Measurements from ENCODE around the gene XXYLT1. TPM values are rescaled to one million over a fixed set of nuclear protein-coding genes. Genes with fewer than 3 reads are reported as not detected.

XXYLT1 gene
- total RNA-seq, 1 donor from 2014 or later, result 22.3 TPM

DNA sequence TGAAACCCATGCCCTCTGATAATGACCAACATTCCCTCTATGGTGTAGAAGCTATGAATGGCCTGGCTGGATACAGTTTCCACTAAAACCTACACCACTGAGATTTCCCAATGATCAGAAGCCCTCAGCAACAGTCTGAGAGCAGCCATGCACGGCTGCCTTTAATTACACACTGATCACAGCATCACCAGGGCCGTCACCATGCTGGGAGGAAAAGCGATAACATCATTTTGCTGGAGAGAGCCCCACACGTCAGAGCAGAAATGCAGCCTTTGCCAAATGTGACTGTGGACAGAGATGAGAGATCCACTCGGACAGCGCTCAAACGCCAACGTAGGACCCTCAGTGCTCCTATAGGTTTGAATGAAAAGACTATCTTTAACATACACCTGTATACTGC, 135.0 kb downstream of the XXYLT1 start:
- TF ChIP-seq, protein P1, sequence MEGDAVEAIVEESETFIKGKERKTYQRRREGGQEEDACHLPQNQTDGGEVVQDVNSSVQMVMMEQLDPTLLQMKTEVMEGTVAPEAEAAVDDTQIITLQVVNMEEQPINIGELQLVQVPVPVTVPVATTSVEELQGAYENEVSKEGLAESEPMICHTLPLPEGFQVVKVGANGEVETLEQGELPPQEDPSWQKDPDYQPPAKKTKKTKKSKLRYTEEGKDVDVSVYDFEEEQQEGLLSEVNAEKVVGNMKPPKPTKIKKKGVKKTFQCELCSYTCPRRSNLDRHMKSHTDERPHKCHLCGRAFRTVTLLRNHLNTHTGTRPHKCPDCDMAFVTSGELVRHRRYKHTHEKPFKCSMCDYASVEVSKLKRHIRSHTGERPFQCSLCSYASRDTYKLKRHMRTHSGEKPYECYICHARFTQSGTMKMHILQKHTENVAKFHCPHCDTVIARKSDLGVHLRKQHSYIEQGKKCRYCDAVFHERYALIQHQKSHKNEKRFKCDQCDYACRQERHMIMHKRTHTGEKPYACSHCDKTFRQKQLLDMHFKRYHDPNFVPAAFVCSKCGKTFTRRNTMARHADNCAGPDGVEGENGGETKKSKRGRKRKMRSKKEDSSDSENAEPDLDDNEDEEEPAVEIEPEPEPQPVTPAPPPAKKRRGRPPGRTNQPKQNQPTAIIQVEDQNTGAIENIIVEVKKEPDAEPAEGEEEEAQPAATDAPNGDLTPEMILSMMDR (IDR thresholded peaks at IDR 0.05; ENCODE audit: partially characterized antibody, unreplicated experiment), result no peak
- H3K4me3 Mint-ChIP-seq (ENCODE audit: unreplicated experiment), result no peak overlapping the region
- H3K27ac Mint-ChIP-seq (ENCODE audit: unreplicated experiment), result no peak overlapping the region
- H3K4me1 Mint-ChIP-seq (ENCODE audit: low read depth, unreplicated experiment), result peaks cover 57% of the 10 kb centered on the region
- no peak for DNase-seq
- H3K27me3 Mint-ChIP-seq (ENCODE audit: unreplicated experiment), result peaks cover 5% of the 10 kb centered on the region
- peaks cover 7% of the 10 kb centered on the region for H3K36me3 Mint-ChIP-seq (ENCODE audit: unreplicated experiment)
- peaks cover 6% of the 10 kb centered on the region for H3K9me3 Mint-ChIP-seq (ENCODE audit: unreplicated experiment)

DNA sequence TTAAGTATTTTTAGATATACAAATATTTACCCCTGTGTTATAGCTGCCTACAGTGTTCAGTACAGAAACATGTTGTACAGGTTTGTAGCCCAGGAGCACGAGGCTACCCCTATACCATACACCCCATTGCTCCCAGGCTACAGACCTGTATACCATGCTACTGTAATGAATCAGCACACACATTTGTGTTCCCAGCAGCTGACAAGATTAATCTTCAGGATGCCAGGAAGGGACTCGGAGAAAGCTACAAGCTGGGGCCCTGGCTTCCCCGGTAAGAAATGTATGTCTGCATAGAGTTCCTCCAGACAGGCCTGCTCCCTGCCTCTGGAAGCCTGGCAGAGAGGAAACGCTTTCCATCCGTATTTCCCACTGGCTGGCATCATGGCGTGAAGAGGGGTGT, 136.5 kb downstream of the XXYLT1 start:
- Mint-ChIP-seq H3K9me3 (ENCODE audit: unreplicated experiment) (peaks cover 5% of the 10 kb centered on the region), H3K4me3 (ENCODE audit: unreplicated experiment) (no peak overlapping the region), H3K4me1 (ENCODE audit: low read depth, unreplicated experiment) (peaks cover 50% of the 10 kb centered on the region), H3K27me3 (ENCODE audit: unreplicated experiment) (peaks cover 5% of the 10 kb centered on the region), H3K27ac (ENCODE audit: unreplicated experiment) (peak overlapping the region; percentile 59), H3K36me3 (ENCODE audit: unreplicated experiment) (peaks cover 9% of the 10 kb centered on the region)
- TF ChIP-seq, protein P1 (IDR thresholded peaks at IDR 0.05; ENCODE audit: partially characterized antibody, unreplicated experiment), result no peak
- DNase-seq, result no peak

DNA sequence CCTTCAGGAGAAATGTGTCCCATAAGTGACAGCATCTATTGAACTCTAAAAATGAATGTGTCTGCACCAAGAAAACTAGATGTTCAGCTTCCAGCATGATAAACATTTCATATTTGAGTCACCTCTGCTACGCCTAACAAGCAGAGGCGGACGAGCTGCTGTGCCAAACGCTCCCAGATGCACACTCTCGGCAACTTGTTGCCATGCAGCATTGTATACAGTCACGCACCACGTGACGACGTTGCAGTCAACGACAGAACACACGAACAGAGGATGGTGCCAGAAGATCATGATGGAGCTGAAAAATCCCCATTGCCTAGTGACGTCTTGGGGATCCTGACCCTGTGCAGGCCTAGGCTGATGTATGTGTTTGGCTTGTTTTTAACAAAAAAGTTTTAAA, 137.5 kb downstream of the XXYLT1 start:
- H3K4me1 Mint-ChIP-seq (ENCODE audit: low read depth, unreplicated experiment), result peaks cover 44% of the 10 kb centered on the region
- H3K36me3 Mint-ChIP-seq (ENCODE audit: unreplicated experiment), result peaks cover 9% of the 10 kb centered on the region
- H3K27me3 Mint-ChIP-seq (ENCODE audit: unreplicated experiment), result peaks cover 5% of the 10 kb centered on the region
- TF ChIP-seq, protein P1 (IDR thresholded peaks at IDR 0.05; ENCODE audit: partially characterized antibody, unreplicated experiment), result no peak
- DNase-seq, result no peak
- no peak overlapping the region for H3K4me3 Mint-ChIP-seq (ENCODE audit: unreplicated experiment)
- peaks cover 5% of the 10 kb centered on the region for H3K9me3 Mint-ChIP-seq (ENCODE audit: unreplicated experiment)
- no peak overlapping the region for H3K27ac Mint-ChIP-seq (ENCODE audit: unreplicated experiment)

DNA sequence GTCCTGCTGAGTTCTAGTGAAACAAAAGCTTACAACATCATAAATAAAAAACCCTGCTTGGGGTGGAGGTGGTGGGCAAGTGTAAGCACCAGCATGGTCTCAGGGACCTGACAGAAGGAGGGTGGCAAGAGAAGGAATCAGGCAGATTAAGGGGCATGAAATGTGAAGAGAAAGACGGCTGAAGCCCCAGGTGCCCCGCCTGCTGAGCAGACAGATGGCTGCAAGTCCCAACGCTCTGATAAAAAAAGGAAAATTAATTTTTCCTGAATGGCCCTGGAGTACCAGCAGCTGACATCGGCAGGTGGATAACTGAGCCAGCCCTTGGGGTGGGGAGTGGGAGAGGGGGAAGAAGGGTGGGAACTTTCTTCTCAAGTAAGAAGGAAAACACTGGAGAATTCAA, 137.9 kb downstream of the XXYLT1 start:
- H3K9me3 Mint-ChIP-seq (ENCODE audit: unreplicated experiment), result peaks cover 5% of the 10 kb centered on the region
- peaks cover 5% of the 10 kb centered on the region for H3K27me3 Mint-ChIP-seq (ENCODE audit: unreplicated experiment)
- DNase-seq, result no peak
- H3K4me3 Mint-ChIP-seq (ENCODE audit: unreplicated experiment), result peak overlapping the region; percentile 47
- peaks cover 48% of the 10 kb centered on the region for H3K4me1 Mint-ChIP-seq (ENCODE audit: low read depth, unreplicated experiment)
- TF ChIP-seq, protein P1 (IDR thresholded peaks at IDR 0.05; ENCODE audit: partially characterized antibody, unreplicated experiment), result no peak
- H3K36me3 Mint-ChIP-seq (ENCODE audit: unreplicated experiment), result peaks cover 9% of the 10 kb centered on the region
- H3K27ac Mint-ChIP-seq (ENCODE audit: unreplicated experiment), result peak overlapping the region; percentile 37

DNA sequence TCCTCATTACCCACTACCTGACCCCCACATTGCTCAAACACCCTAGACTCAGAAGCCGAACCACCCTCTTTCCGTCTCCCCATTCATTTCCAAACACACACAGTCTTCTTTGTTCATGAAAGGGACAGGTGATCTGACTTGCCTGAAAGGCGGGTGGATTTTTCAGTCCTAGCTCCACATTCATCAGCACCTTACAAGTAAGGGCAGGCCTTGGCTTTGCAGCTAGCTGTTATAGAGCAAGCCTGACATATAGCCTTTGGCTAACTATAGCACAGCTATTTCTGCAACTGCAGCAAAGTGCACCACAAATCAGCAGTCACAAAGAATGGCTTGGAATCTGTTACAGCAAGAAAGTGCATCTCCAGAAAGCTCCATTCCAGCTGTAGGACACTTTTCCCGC, 139.8 kb downstream of the XXYLT1 start:
- Mint-ChIP-seq H3K4me3 (ENCODE audit: unreplicated experiment) (no peak overlapping the region), H3K27me3 (ENCODE audit: unreplicated experiment) (peaks cover 5% of the 10 kb centered on the region), H3K27ac (ENCODE audit: unreplicated experiment) (no peak overlapping the region), H3K9me3 (ENCODE audit: unreplicated experiment) (peaks cover 5% of the 10 kb centered on the region), H3K4me1 (ENCODE audit: low read depth, unreplicated experiment) (peaks cover 60% of the 10 kb centered on the region), H3K36me3 (ENCODE audit: unreplicated experiment) (peaks cover 9% of the 10 kb centered on the region)
- TF ChIP-seq, protein P1 (IDR thresholded peaks at IDR 0.05; ENCODE audit: partially characterized antibody, unreplicated experiment), result no peak
- no peak for DNase-seq

All from glutamatergic neuron (in vitro differentiated cells).